AG04450 (cell line): Measurements from ENCODE around the gene NRN1. TPM values are rescaled to one million over a fixed set of nuclear protein-coding genes. Genes with fewer than 3 reads are reported as not detected.

Experiments
- CTCF ChIA-PET: fragments of 300-600, 350-600 bp; formaldehyde crosslinking; extraction: SDS; loops from one replicate; lab custom pipeline; 2022; ENCODE audit warnings: antibody characterized with exemption, inconsistent platforms; lab: Charles Lee
- POLR2A ChIA-PET: fragments of 350-600 bp; formaldehyde crosslinking; extraction: SDS; loops from one replicate; lab custom pipeline; 2021; ENCODE audit warnings: antibody characterized with exemption, inconsistent platforms; lab: Yijun Ruan, JAX
- DNase-seq: peaks from one replicate; pipeline ENCODE4 v3.0.0-alpha.2; 2011; ENCODE audit warnings: low read depth, low spot score
- H3K27ac ChIP-seq: one replicate; pipeline ENCODE4 v1.5.1; 2012; ENCODE audit warnings: low read depth, low read length, control low read depth
- H3K27me3 ChIP-seq: one replicate; pipeline ENCODE4 v1.6.0; 2012; ENCODE audit warnings: low read length; ENCODE audit not compliant: control insufficient read depth, insufficient read depth
- H3K4me3 ChIP-seq: 2 replicates; pipeline ENCODE4 v1.5.1; 2011; ENCODE audit warnings: mild to moderate bottlenecking, low read depth, low read length, control low read depth
- H3K9me3 ChIP-seq: 2 replicates; pipeline ENCODE4 v1.5.1; 2012; ENCODE audit warnings: low read length; ENCODE audit not compliant: control insufficient read depth, insufficient read depth
- polyA minus RNA-seq: library from RNA; depleted of rRNA, polyadenylated mRNA; stranded (reverse); fragments of >200 nt; gene quantifications from 2 replicates; pipeline ENCODE4 v1.2.3, GENCODE V29; 2011; rRNA and poly(A)+ RNA removed
- polyA plus RNA-seq: library from polyadenylated mRNA; depleted of rRNA; stranded (reverse); fragments of >200 nt; gene quantifications from 2 replicates; pipeline ENCODE4 v1.2.3, GENCODE V29; 2011; rRNA removed
- TF ChIP-seq, protein P1 (sequence below): IDR thresholded peaks from 2 replicates; pipeline ENCODE4 v1.5.1; 2011; ENCODE audit warnings: low read depth, low read length, control low read depth, inconsistent platforms

NRN1 gene, protein sequence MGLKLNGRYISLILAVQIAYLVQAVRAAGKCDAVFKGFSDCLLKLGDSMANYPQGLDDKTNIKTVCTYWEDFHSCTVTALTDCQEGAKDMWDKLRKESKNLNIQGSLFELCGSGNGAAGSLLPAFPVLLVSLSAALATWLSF
- not detected in 2 replicates for polyA plus RNA-seq
- not detected in 2 replicates for polyA minus RNA-seq

DNA sequence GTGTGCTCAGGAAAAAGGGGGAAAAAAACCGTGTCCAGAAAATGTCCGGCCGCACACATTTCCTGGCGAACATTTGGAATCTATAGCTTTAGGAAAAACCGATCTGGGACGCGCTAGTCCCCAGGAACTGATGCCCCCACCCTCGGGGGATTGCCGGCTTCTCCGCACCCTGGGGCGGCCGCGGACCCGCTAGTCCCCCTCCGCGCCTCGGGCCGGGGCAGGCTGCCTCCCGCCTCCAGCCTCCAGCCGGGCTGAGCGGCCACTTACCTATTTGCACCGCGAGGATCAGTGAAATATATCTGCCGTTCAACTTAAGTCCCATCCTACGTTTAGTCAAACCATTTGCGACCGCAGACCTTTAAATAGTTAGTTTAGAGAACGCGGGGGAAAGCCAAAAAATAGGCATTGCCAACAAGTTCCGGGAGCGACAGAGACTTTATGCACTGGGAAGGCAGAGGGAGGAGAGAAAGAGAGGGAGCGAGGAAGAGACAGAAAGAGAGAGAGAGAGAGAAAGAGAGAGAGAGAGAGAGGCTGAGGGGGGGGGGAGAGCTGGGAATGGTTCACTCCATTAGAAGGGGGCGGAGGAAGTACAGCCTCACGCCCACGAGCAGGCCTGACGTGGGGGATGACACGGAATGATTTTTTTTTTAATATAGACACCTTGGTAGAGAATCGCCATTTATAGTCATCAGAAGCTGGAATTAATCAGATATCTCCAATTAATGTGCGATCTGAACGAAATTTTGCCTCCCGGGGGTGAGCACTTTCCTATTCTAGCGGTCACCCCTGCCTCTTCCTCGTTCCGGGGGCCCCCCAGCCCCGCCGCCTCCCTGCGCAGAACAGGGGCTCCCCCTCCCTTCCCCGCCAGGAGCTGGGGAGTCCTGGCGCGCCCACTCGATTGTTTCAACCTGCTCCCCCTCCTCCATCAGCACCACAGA lies at the start of gene NRN1:
Gene NRN1, minus strand, starts transcription at position 498 of the 938 bp plus-strand sequence. Its CDS starts 176 bp downstream, at position 322.
- no peak for DNase-seq
- no peak within 1 kb of the TSS for H3K27ac ChIP-seq
- POLR2A ChIA-PET, result no interaction called here

DNA sequence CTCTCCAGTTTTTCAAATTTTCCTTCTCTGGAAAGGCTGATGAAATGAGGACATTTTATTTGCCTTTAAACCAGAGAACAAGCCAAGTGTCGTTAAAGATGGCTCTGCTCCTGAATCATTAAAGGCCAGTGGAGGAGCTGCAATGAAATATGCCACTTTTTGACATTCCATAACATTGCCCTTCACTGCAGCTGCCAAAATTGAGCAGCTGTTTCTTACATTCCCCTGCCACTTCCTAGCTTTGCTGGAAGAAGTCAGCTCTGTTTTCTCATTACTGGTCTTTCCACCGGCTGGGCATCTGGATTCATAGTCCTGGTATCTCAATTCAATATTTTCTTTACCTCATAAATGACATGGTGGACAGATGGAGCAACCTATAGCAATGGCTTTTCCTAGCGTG lies 45.5 kb upstream of the NRN1 start:
- TF ChIP-seq, protein P1, sequence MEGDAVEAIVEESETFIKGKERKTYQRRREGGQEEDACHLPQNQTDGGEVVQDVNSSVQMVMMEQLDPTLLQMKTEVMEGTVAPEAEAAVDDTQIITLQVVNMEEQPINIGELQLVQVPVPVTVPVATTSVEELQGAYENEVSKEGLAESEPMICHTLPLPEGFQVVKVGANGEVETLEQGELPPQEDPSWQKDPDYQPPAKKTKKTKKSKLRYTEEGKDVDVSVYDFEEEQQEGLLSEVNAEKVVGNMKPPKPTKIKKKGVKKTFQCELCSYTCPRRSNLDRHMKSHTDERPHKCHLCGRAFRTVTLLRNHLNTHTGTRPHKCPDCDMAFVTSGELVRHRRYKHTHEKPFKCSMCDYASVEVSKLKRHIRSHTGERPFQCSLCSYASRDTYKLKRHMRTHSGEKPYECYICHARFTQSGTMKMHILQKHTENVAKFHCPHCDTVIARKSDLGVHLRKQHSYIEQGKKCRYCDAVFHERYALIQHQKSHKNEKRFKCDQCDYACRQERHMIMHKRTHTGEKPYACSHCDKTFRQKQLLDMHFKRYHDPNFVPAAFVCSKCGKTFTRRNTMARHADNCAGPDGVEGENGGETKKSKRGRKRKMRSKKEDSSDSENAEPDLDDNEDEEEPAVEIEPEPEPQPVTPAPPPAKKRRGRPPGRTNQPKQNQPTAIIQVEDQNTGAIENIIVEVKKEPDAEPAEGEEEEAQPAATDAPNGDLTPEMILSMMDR, result no peak
- Histone ChIP-seq H3K27ac (no peak overlapping the region), H3K9me3 (peaks cover 19% of the 10 kb centered on the region; the same call in 1 of the 2 replicates), H3K27me3 (no peaks in the 10 kb centered on the region), H3K4me3 (no peak overlapping the region)
- CTCF ChIA-PET, result no interaction called here
- no peak for DNase-seq
- POLR2A ChIA-PET, result no interaction called here

More for the DNA sequence above, at the start of gene NRN1:
- 0 out of 2 replicates have a peak within 1 kb of the TSS, but pooled peaks have one; percentile 13 for H3K4me3 ChIP-seq
- H3K27me3 ChIP-seq, result peaks cover 65% of the 10 kb centered on the region
- peaks cover 9% of the 10 kb centered on the region; the same call in 1 of the 2 replicates for H3K9me3 ChIP-seq
- CTCF ChIA-PET, result no interaction called here
- TF ChIP-seq, protein P1, result no peak

DNA sequence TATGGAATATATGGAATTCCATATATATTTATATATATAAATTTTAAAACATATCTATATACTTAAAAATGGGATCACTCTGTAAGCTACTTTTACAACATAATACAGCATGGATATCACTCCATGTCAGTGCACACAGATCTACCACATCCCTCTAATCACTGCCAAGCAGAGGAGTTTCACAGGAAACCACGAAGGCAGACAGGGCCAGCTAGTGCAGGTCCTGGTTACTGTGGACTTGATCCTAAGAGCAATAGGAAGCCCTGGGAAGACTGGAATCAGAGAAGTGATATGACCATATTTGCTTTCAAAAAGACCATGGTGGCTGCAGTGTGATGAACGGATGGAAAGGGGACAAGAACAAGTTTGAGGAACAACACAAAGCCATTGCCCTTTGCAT lies 40.0 kb upstream of the NRN1 start:
- no peaks in the 10 kb centered on the region for H3K27me3 ChIP-seq
- ChIA-PET CTCF (no interaction called here), POLR2A (no interaction called here)
- no peak for DNase-seq
- H3K27ac ChIP-seq, result no peak overlapping the region
- H3K9me3 ChIP-seq, result peaks cover 30% of the 10 kb centered on the region; the same call in 1 of the 2 replicates
- H3K4me3 ChIP-seq, result no peak overlapping the region
- TF ChIP-seq, protein P1, result no peak

- ChIA-PET POLR2A (no interaction called here), CTCF (no interaction called here)
- Histone ChIP-seq H3K4me3 (no peak overlapping the region), H3K9me3 (peaks cover 20% of the 10 kb centered on the region; the same call in 1 of the 2 replicates), H3K27ac (no peak overlapping the region), H3K27me3 (no peaks in the 10 kb centered on the region)
- TF ChIP-seq, protein P1, result no peak
- no peak for DNase-seq
Observed at GRCh38 chr6:6039946-6040509, 33.3 kb upstream of the NRN1 start.

DNA sequence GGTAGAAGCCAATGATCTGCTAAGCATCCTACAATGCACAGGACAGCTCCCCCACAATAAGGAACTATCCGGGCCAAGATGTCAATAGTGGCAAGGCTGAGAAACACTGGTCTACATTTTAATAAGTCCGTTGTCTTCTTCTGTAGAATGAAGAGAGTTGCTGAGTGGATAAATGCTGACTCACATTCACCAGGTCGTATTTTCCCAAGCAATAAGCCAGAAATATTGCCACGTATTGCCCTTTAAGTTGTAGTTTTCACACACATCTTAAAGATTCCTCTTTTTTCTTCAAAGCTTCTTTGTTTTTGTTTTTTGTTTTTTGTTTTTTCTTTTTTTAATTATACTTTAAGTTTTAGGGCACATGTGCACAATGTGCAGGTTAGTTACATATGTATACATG lies 30.5 kb upstream of the NRN1 start:
- Histone ChIP-seq H3K9me3 (peaks cover 8% of the 10 kb centered on the region), H3K27ac (no peak overlapping the region), H3K27me3 (no peaks in the 10 kb centered on the region), H3K4me3 (no peak overlapping the region)
- ChIA-PET CTCF (no interaction called here), POLR2A (no interaction called here)
- TF ChIP-seq, protein P1, result no peak
- DNase-seq, result no peak
